HCT116 (cell line): ENCODE results near the gene ITGA1. TPM values are rescaled to one million over a fixed set of nuclear protein-coding genes. Genes with fewer than 3 reads are reported as not detected.

Experiments
- ATAC-seq: fragments of 200-7000 bp; cut with Tn5 transposase; 2 replicates; pipeline ENCODE4 v1.9.1; 2020; ENCODE audit warnings: mild to moderate bottlenecking, moderate library complexity
- BruUV-seq: library from RNA; stranded (reverse); fragments of 400-500 nt; replicated peaks from 2 replicates; lab custom pipeline; 2021; lab: Mats Ljungman, UMichigan
- CTCF ChIA-PET: fragments of 300-600 bp; sonication (Branson Sonifier 250); formaldehyde crosslinking; loops from one replicate; lab custom pipeline; 2021; ENCODE audit warnings: antibody characterized with exemption; lab: Charles Lee
- POLR2A ChIA-PET: fragments of 300-600, 350-600 bp; sonication (Branson Sonifier 250); formaldehyde crosslinking; loops from one replicate; lab custom pipeline; 2021; ENCODE audit warnings: antibody characterized with exemption; lab: Charles Lee
- RAD21 ChIA-PET, 2 experiments: fragments of 300-600 bp; sonication (Branson Sonifier 250); formaldehyde crosslinking; loops; one replicate each; lab custom pipeline; 2023; ENCODE audit warnings: low total read pairs in 2 of 2; ENCODE audit not compliant: uncharacterized antibody in 2 of 2, unreplicated experiment in 2 of 2, low non-redundant PET in 1 of 2; lab: Charles Lee
- DNase-seq: peaks from one replicate; pipeline ENCODE4 v3.0.0-alpha.2; 2010; ENCODE audit warnings: low read depth, low spot score
- H2AFZ ChIP-seq: fragments of 200-600 bp; shearing (Covaris generic), sonication (generic); 2 replicates; pipeline ENCODE4 v1.6.1; 2017; ENCODE audit warnings: low read depth, mixed run types, mixed read lengths, antibody characterized with exemption, low read length; ENCODE audit not compliant: poor library complexity, severe bottlenecking
- H3K27ac ChIP-seq: 2 replicates; pipeline ENCODE4 v1.5.1; 2012; ENCODE audit warnings: low read depth, low read length
- H3K27me3 ChIP-seq: fragments of 200-600 bp; sonication (generic); 2 replicates; pipeline ENCODE4 v1.6.1; 2016; ENCODE audit warnings: mixed run types, low read length, mixed read lengths; ENCODE audit not compliant: insufficient read depth
- H3K36me3 ChIP-seq, 2 experiments: fragments of 200-500 bp in 1 of 2; fragments of 200-600 bp in 1 of 2; sonication (Bioruptor generic) in 1 of 2; sonication (generic) in 1 of 2; 2 replicates each; pipeline versions ENCODE4 v1.5.1 to v1.6.1; 2014 to 2016; ENCODE audit warnings: low read length in 2 of 2, inconsistent platforms in 1 of 2, mixed read lengths in 1 of 2, mixed run types in 1 of 2; ENCODE audit not compliant: insufficient read depth in 2 of 2, control insufficient read depth in 1 of 2
- H3K4me1 ChIP-seq, 2 experiments: fragments of 200-600 bp in 1 of 2; sonication (generic) in 1 of 2; 2 replicates each; pipeline versions ENCODE4 v1.5.1 to v1.6.1; 2012 to 2017; ENCODE audit warnings: low read length in 2 of 2, inconsistent platforms in 1 of 2, mild to moderate bottlenecking in 1 of 2, mixed read lengths in 1 of 2, mixed run types in 1 of 2, moderate library complexity in 1 of 2; ENCODE audit not compliant: insufficient read depth in 2 of 2, control insufficient read depth in 1 of 2
- H3K4me2 ChIP-seq: fragments of 200-600 bp; sonication (generic); 2 replicates; pipeline ENCODE4 v1.6.1; 2017; ENCODE audit warnings: mixed run types, low read length, mixed read lengths
- H3K4me3 ChIP-seq, 2 experiments: fragments of 200-600 bp in 1 of 2; sonication (generic) in 1 of 2; replicated peaks in 1 of 2; 2 replicates each; pipeline ENCODE4 v1.5.1; 2011 to 2016; ENCODE audit warnings: low read length in 2 of 2, control low read depth in 1 of 2, low read depth in 1 of 2, mild to moderate bottlenecking in 1 of 2, mixed read lengths in 1 of 2, mixed run types in 1 of 2
- H3K79me2 ChIP-seq: fragments of 200-600 bp; sonication (generic); 2 replicates; pipeline ENCODE4 v1.6.1; 2017; ENCODE audit warnings: mild to moderate bottlenecking, mixed run types, low read length, moderate library complexity, mixed read lengths; ENCODE audit not compliant: insufficient read depth
- H3K9ac ChIP-seq: fragments of 200-600 bp; sonication (generic); 2 replicates; pipeline ENCODE4 v1.6.1; 2016; ENCODE audit warnings: low read length, mixed read lengths
- H3K9me2 ChIP-seq: fragments of 200-600 bp; sonication (generic), shearing (Covaris generic); 2 replicates; pipeline ENCODE4 v1.6.1; 2017; ENCODE audit warnings: mixed run types, mild to moderate bottlenecking, moderate library complexity; ENCODE audit not compliant: insufficient read depth
- H3K9me3 ChIP-seq, 2 experiments: fragments of 200-500 bp in 1 of 2; fragments of 200-600 bp in 1 of 2; sonication (Bioruptor generic) in 1 of 2; sonication (generic) in 1 of 2; 2 replicates each; pipeline ENCODE4 v1.6.1; 2014 to 2017; ENCODE audit warnings: low read length in 2 of 2, mixed read lengths in 2 of 2, inconsistent platforms in 1 of 2, low read depth in 1 of 2, mild to moderate bottlenecking in 1 of 2, mixed run types in 1 of 2, moderate library complexity in 1 of 2; ENCODE audit not compliant: control insufficient read depth in 1 of 2, insufficient read depth in 1 of 2
- H4K20me1 ChIP-seq: fragments of 200-600 bp; sonication (generic), shearing (Covaris generic); 2 replicates; pipeline ENCODE4 v1.6.1; 2017; ENCODE audit warnings: mixed run types, mild to moderate bottlenecking, moderate library complexity; ENCODE audit not compliant: insufficient read depth
- ATF3 ChIP-seq: IDR thresholded peaks from 2 replicates; pipeline ENCODE4 v1.6.1; 2012
- EGR1 ChIP-seq: IDR thresholded peaks from 2 replicates; pipeline ENCODE4 v1.6.1; 2012; ENCODE audit warnings: low read depth
- EZH2phosphoT487 ChIP-seq: fragments of 200-600 bp; IDR thresholded peaks from 2 replicates; pipeline ENCODE4 v1.6.1; 2018; ENCODE audit warnings: antibody characterized with exemption, borderline replicate concordance
- RAD21 ChIP-seq: IDR thresholded peaks from 2 replicates; pipeline ENCODE4 v1.6.1; 2012; ENCODE audit warnings: low read depth, mild to moderate bottlenecking
- SIN3A ChIP-seq: IDR thresholded peaks from 2 replicates; pipeline ENCODE4 v1.6.1; 2012; ENCODE audit warnings: low read depth
- TCF7L2 ChIP-seq: IDR thresholded peaks from 2 replicates; pipeline ENCODE4 v1.7.0; 2011; ENCODE audit warnings: borderline replicate concordance, inconsistent platforms; ENCODE audit not compliant: insufficient read depth, insufficient read length; ENCODE audit errors: extremely low read depth
- ZFX ChIP-seq: fragments of 450-650 bp; IDR thresholded peaks from 2 replicates; pipeline ENCODE4 v1.6.1; 2017
- intact Hi-C: fragments of 100-400 bp; cut with micrococcal nuclease; formaldehyde crosslinking; loops from 2 replicates; pipeline ENCODE4 v1.10.0; 2022
- total RNA-seq: library from RNA; stranded (reverse); gene quantifications from one replicate; pipeline ENCODE4 v1.2.1, GENCODE V29; 2021; ENCODE audit not compliant: unreplicated experiment
- TF ChIP-seq, protein P1 (sequence below), 3 experiments: fragments of 200-600 bp in 1 of 3; sonication (generic) in 1 of 3; IDR thresholded peaks in 2 of 3; conservative IDR thresholded peaks in 1 of 3; 2 replicates each; pipeline ENCODE4 v1.5.1; 2012 to 2017; ENCODE audit warnings: low read depth in 2 of 3, low read length in 2 of 3, antibody characterized with exemption in 1 of 3, borderline replicate concordance in 1 of 3, control low read depth in 1 of 3, mild to moderate bottlenecking in 1 of 3, mixed read lengths in 1 of 3, mixed run types in 1 of 3, moderate library complexity in 1 of 3; ENCODE audit not compliant: insufficient read depth in 1 of 3

ITGA1 gene
- total RNA-seq, 1 experiment from 2014 or later = 1.8 TPM

DNA sequence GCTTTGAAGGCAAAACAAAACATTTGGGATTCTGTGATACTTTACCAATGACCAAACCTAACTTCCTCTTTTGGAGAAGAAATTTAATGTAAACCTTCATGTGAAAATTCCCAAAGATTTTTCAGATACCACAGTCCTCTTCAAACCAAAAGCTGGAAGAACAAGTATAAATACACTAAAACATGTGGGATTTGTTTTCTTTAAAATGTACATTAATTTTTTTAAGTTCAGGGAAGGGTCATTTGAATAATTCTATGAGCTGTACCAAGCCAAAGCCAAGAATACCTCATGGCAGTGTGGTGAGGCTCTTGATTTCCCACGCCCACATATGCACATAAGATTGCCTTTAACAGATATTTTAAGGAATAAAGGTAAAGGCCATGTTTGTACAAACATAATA lies 28.4 kb upstream of the ITGA1 start:
- CTCF ChIA-PET = no interaction called here
- no peak for ATAC-seq

GRCh38 chr5:52760695-52761366 lies 26.9 kb upstream of the ITGA1 start:
- TF ChIP-seq SIN3A = no peak
- TF ChIP-seq ZFX = no peak
- TF ChIP-seq, protein P1, sequence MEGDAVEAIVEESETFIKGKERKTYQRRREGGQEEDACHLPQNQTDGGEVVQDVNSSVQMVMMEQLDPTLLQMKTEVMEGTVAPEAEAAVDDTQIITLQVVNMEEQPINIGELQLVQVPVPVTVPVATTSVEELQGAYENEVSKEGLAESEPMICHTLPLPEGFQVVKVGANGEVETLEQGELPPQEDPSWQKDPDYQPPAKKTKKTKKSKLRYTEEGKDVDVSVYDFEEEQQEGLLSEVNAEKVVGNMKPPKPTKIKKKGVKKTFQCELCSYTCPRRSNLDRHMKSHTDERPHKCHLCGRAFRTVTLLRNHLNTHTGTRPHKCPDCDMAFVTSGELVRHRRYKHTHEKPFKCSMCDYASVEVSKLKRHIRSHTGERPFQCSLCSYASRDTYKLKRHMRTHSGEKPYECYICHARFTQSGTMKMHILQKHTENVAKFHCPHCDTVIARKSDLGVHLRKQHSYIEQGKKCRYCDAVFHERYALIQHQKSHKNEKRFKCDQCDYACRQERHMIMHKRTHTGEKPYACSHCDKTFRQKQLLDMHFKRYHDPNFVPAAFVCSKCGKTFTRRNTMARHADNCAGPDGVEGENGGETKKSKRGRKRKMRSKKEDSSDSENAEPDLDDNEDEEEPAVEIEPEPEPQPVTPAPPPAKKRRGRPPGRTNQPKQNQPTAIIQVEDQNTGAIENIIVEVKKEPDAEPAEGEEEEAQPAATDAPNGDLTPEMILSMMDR (IDR thresholded peaks at IDR 0.05 in 2 of 3, conservative IDR thresholded peaks at IDR 0.05 in 1 of 3; ENCODE audit: borderline replicate concordance in 1 of 3, insufficient read depth in 1 of 3, low read depth in 2 of 3, low read length in 2 of 3) = no peak
- no peak for TF ChIP-seq TCF7L2
- Histone ChIP-seq H3K4me1 (no peaks in the 10 kb centered on the region), H3K79me2 (no peaks in the 10 kb centered on the region), H2AFZ (no peak overlapping the region), H3K9me3 (no peaks in the 10 kb centered on the region), H3K9me2 (no peaks in the 10 kb centered on the region), H4K20me1 (no peaks in the 10 kb centered on the region), H3K4me3 (no peak overlapping the region), H3K9ac (no peak overlapping the region), H3K4me2 (no peak overlapping the region), H3K27ac (no peak overlapping the region), H3K27me3 (no peaks in the 10 kb centered on the region), H3K36me3 (no peaks in the 10 kb centered on the region)
- RAD21 ChIA-PET = no interaction called here
- ATAC-seq (no peak), DNase-seq (no peak)
- no TSS peak for BruUV-seq
- intact Hi-C loops = no loop called here
- POLR2A ChIA-PET = no interaction called here
- CTCF ChIA-PET = no interaction called here

More for the DNA sequence above, 28.4 kb upstream of the ITGA1 start:
- H3K27ac ChIP-seq = no peak overlapping the region
- no peak for TF ChIP-seq EZH2phosphoT487
- TF ChIP-seq TCF7L2 = no peak
- no peak for TF ChIP-seq RAD21
- no peak for TF ChIP-seq EGR1
- TF ChIP-seq ATF3 = no peak
- no peaks in the 10 kb centered on the region for H4K20me1 ChIP-seq
- H3K9me2 ChIP-seq = no peaks in the 10 kb centered on the region
- no peaks in the 10 kb centered on the region for H3K27me3 ChIP-seq
- H3K4me1 ChIP-seq = no peaks in the 10 kb centered on the region
- no peak overlapping the region for H3K4me2 ChIP-seq
- H3K9me3 ChIP-seq = no peaks in the 10 kb centered on the region
- H3K9ac ChIP-seq = no peak overlapping the region
- POLR2A ChIA-PET = no interaction called here
- H3K4me3 ChIP-seq = no peak overlapping the region
- no peak for DNase-seq
- no peak overlapping the region for H2AFZ ChIP-seq
- RAD21 ChIA-PET = no interaction called here
- no peaks in the 10 kb centered on the region for H3K36me3 ChIP-seq
- intact Hi-C loops = no loop called here
- BruUV-seq = no TSS peak
- H3K79me2 ChIP-seq = no peaks in the 10 kb centered on the region
